ENCODE measurements around the gene PTN. TPM values are rescaled to one million over a fixed set of nuclear protein-coding genes. Genes with fewer than 3 reads are reported as not detected.

Gene PTN
- total and polyA plus RNA-seq, 2 of the 13 experiments (the other 11 are each of a cell fraction or from before 2014, with no cell fraction given), result not detected

DNA sequence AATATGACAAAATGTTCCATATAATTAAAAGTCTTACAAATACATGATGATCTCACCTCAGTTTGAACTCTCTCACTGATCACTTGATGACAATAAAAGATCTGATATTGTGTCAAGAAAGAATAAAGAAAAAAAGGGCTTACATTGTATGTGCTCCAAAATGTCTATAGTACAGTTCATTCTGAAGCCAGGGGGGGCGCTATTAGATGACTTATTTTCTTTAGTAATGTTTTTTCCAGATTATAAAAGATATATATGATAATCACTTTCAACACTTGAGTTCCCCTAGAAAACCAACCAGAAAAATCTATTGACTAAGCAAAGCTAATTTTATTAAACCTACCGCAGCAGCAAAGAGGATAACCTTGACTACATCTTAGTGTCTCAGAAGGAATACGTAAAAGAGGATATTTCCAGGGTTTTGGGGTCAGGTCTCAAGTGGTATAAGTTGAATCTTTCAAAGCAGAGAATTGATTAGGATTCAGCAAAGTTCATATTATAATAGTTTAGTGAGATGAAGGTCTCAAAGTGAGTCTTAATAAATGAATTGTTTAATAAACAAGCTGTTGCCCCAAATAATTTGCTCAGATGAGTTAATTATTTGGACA is 55.8 kb downstream of the PTN start (continued):
- TF ChIP-seq, protein P1, sequence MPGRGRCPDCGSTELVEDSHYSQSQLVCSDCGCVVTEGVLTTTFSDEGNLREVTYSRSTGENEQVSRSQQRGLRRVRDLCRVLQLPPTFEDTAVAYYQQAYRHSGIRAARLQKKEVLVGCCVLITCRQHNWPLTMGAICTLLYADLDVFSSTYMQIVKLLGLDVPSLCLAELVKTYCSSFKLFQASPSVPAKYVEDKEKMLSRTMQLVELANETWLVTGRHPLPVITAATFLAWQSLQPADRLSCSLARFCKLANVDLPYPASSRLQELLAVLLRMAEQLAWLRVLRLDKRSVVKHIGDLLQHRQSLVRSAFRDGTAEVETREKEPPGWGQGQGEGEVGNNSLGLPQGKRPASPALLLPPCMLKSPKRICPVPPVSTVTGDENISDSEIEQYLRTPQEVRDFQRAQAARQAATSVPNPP (CRISPR knock-in tag; IDR thresholded peaks at IDR 0.05), result no peak
- no peak for TF ChIP-seq RAD21 (CRISPR knock-in tag; IDR thresholded peaks at IDR 0.05)

DNA sequence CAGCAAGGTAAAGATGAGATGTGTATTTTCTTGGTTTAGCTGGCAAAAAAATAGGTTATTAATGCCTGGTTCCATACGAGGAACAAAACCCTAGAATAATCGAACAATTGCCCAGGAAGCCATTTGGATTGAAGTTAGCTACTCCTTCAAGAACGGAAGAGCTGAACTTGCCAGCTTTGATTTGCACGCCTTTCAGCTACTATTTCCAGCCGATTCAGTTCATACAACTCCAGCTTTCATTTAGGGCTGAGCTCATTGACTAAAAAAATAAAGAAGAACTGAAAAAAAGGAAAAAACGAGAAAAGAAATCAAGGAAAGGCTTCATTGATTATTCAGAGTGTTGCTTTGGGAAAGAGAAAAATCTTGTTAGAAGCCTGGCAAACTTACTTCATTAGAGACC is 60.4 kb downstream of the PTN start:
- no peaks in the 10 kb centered on the region for H3K4me1 ChIP-seq (ENCODE audit: insufficient read depth, low read length)
- no peak overlapping the region for H3K27ac ChIP-seq (ENCODE audit: extremely low read length, insufficient read depth, low read length)
- no peak overlapping the region for H2AFZ ChIP-seq (ENCODE audit: low read length)
- ChIA-PET CTCF (ENCODE audit: low intra/inter-chr PET ratio, low total read pairs) (no interaction called here), POLR2A (no interaction called here)
- no peak overlapping the region for H3K4me2 ChIP-seq (ENCODE audit: low read depth, low read length)
- H3K9me3 ChIP-seq (ENCODE audit: low read length), result no peaks in the 10 kb centered on the region
- intact Hi-C loops (cut with micrococcal nuclease; ENCODE audit: unreplicated experiment) (no loop called here), in situ Hi-C loops (cut with HindIII; ENCODE audit: extremely low pct_ligation_motif_present, low pct_unique_long_range_greater_than_20kb) (no loop called here)
- H3K79me2 ChIP-seq (ENCODE audit: insufficient read depth, low read length), result no peaks in the 10 kb centered on the region
- H4K20me1 ChIP-seq (ENCODE audit: insufficient read depth, low read length), result no peaks in the 10 kb centered on the region
- no TSS peak for BruUV-seq (replicated peaks)
- FAIRE-seq, result no peak
- WGBS (ENCODE audit: low lambda C conversion rate), result 23% methylated on average over 6 of the region's 6 CpGs
- no peak for DNase-seq (ENCODE audit: low spot score)
- no peaks in the 10 kb centered on the region for H3K36me3 ChIP-seq (replicated peaks in 1 of 2; ENCODE audit: control insufficient read depth in 1 of 2, insufficient read depth in 2 of 2, low read length in 2 of 2)
- no peak for ATAC-seq
- H3K27me3 ChIP-seq (ENCODE audit: control insufficient read depth in 1 of 2, insufficient read depth in 2 of 2, low read length in 2 of 2), result no peaks in the 10 kb centered on the region
- H3K4me3 ChIP-seq (replicated peaks in 1 of 3; ENCODE audit: insufficient read depth in 1 of 3, low read depth in 2 of 3, low read length in 3 of 3), result no peak overlapping the region
- H3K9ac ChIP-seq (ENCODE audit: insufficient read depth, low read depth, low read length), result no peak overlapping the region
- TF ChIP-seq HNRNPK (IDR thresholded peaks at IDR 0.05; ENCODE audit: low read depth, low read length, poor library complexity, severe bottlenecking), result no peak

DNA sequence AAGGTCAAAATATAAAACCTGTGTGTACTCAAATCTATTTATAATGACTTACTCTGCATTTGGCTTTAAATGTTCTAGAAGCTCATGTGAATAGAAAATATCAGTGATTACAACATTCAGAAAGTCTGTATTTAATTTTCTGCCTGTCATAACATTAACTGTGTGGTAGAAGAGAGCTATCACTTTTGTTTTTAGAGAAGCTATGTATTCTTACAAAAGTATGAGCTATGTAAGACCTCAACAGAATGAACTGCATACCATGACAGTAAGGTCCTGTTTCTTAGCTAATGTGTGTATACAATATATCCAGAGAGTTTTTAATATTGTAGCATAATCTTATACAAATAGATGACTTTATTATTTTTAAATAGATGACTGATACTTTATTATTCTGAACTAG is 61.5 kb downstream of the PTN start:
- no peaks in the 10 kb centered on the region for H3K36me3 ChIP-seq (replicated peaks in 1 of 2; ENCODE audit: control insufficient read depth in 1 of 2, insufficient read depth in 2 of 2, low read length in 2 of 2)
- H3K9ac ChIP-seq (ENCODE audit: insufficient read depth, low read depth, low read length), result no peak overlapping the region
- H3K27ac ChIP-seq (ENCODE audit: extremely low read length, insufficient read depth, low read length), result no peak overlapping the region
- FAIRE-seq, result no peak
- H3K4me1 ChIP-seq (ENCODE audit: insufficient read depth, low read length), result no peaks in the 10 kb centered on the region
- no peak overlapping the region for H2AFZ ChIP-seq (ENCODE audit: low read length)
- no peaks in the 10 kb centered on the region for H4K20me1 ChIP-seq (ENCODE audit: insufficient read depth, low read length)
- intact Hi-C loops (cut with micrococcal nuclease; ENCODE audit: unreplicated experiment) (no loop called here), in situ Hi-C loops (cut with HindIII; ENCODE audit: extremely low pct_ligation_motif_present, low pct_unique_long_range_greater_than_20kb) (no loop called here)
- no peak for DNase-seq (ENCODE audit: low spot score)
- no peaks in the 10 kb centered on the region for H3K79me2 ChIP-seq (ENCODE audit: insufficient read depth, low read length)
- CTCF ChIA-PET (ENCODE audit: low intra/inter-chr PET ratio, low total read pairs), result no interaction called here
- BruUV-seq (replicated peaks), result no TSS peak
- no peak for ATAC-seq
- no peak overlapping the region for H3K4me3 ChIP-seq (replicated peaks in 1 of 3; ENCODE audit: insufficient read depth in 1 of 3, low read depth in 2 of 3, low read length in 3 of 3)
- H3K27me3 ChIP-seq (ENCODE audit: control insufficient read depth in 1 of 2, insufficient read depth in 2 of 2, low read length in 2 of 2), result no peaks in the 10 kb centered on the region
- no peak overlapping the region for H3K4me2 ChIP-seq (ENCODE audit: low read depth, low read length)
- no peaks in the 10 kb centered on the region for H3K9me3 ChIP-seq (ENCODE audit: low read length)
- POLR2A ChIA-PET, result no interaction called here
- TF ChIP-seq ZSCAN9 (CRISPR knock-in tag; IDR thresholded peaks at IDR 0.05; ENCODE audit: borderline replicate concordance) (no peak), RFX1 (IDR thresholded peaks at IDR 0.05) (no peak), ZNF713 (CRISPR knock-in tag; IDR thresholded peaks at IDR 0.05) (no peak), ZNF3 (CRISPR knock-in tag; IDR thresholded peaks at IDR 0.05) (no peak), MLLT10 (CRISPR knock-in tag; IDR thresholded peaks at IDR 0.05) (no peak), ZNF431 (CRISPR knock-in tag; IDR thresholded peaks at IDR 0.05; ENCODE audit: borderline replicate concordance, low read depth) (no peak), MAZ (IDR thresholded peaks at IDR 0.05; ENCODE audit: borderline replicate concordance, low read depth, low read length) (no peak), MAZ (CRISPR knock-in tag; IDR thresholded peaks at IDR 0.05; ENCODE audit: low read depth) (no peak), ZNF180 (CRISPR knock-in tag; IDR thresholded peaks at IDR 0.05; ENCODE audit: borderline replicate concordance, low read depth) (no peak), MIXL1 (CRISPR knock-in tag; IDR thresholded peaks at IDR 0.05) (no peak), KDM3A (CRISPR knock-in tag; IDR thresholded peaks at IDR 0.05; ENCODE audit: low read depth) (no peak), ZNF746 (CRISPR knock-in tag; IDR thresholded peaks at IDR 0.05) (no peak), REL (CRISPR knock-in tag; conservative IDR thresholded peaks at IDR 0.05) (no peak), YY1 (IDR thresholded peaks at IDR 0.05; ENCODE audit: insufficient read depth, insufficient replicate concordance, low read depth, low read length) (no peak)
- TF ChIP-seq, protein P2, sequence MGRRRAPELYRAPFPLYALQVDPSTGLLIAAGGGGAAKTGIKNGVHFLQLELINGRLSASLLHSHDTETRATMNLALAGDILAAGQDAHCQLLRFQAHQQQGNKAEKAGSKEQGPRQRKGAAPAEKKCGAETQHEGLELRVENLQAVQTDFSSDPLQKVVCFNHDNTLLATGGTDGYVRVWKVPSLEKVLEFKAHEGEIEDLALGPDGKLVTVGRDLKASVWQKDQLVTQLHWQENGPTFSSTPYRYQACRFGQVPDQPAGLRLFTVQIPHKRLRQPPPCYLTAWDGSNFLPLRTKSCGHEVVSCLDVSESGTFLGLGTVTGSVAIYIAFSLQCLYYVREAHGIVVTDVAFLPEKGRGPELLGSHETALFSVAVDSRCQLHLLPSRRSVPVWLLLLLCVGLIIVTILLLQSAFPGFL (CRISPR knock-in tag; IDR thresholded peaks at IDR 0.05), result no peak

Data from HepG2 (cell line).